Keratinocyte (primary cell): ENCODE results near the gene PNMA8B. TPM values are rescaled to one million over a fixed set of nuclear protein-coding genes. Genes with fewer than 3 reads are reported as not detected.

ENCODE experiments used
- DNase-seq: peaks from one replicate; pipeline ENCODE4 v3.0.0-alpha.2; 2011; ENCODE audit warnings: low read depth, missing footprints, low spot score
- FAIRE-seq: peaks from 2 replicates; lab custom pipeline; 2011; peaks lifted over from hg19 to GRCh38; lab: Jason Lieb, UNC
- H2AFZ ChIP-seq: 2 replicates; pipeline ENCODE4 v1.6.0; 2012; ENCODE audit warnings: low read length, control low read depth, inconsistent platforms; ENCODE audit not compliant: control insufficient read depth
- H3K27ac ChIP-seq: 2 replicates; pipeline ENCODE4 v1.5.1; 2011; ENCODE audit warnings: low read length; ENCODE audit not compliant: control insufficient read depth, insufficient read depth
- H3K27me3 ChIP-seq: 3 replicates; pipeline ENCODE4 v1.6.0; 2011; ENCODE audit warnings: low read length; ENCODE audit not compliant: control insufficient read depth, insufficient read depth; ENCODE audit errors: extremely low read depth
- H3K36me3 ChIP-seq, 2 experiments: 2 replicates in 1 of 2; 3 replicates in 1 of 2; pipeline ENCODE4 v1.5.1; 2011; ENCODE audit warnings: low read length in 2 of 2, mild to moderate bottlenecking in 1 of 2; ENCODE audit not compliant: control insufficient read depth in 2 of 2, insufficient read depth in 2 of 2; ENCODE audit errors: extremely low read depth in 1 of 2
- H3K4me1 ChIP-seq: 3 replicates; pipeline ENCODE4 v1.5.1; 2011; ENCODE audit warnings: low read length; ENCODE audit not compliant: control insufficient read depth, insufficient read depth; ENCODE audit errors: extremely low read depth
- H3K4me2 ChIP-seq: 3 replicates; pipeline ENCODE4 v1.6.0; 2011; ENCODE audit warnings: low read depth, low read length; ENCODE audit not compliant: control insufficient read depth, insufficient read depth; ENCODE audit errors: extremely low read depth
- H3K4me3 ChIP-seq, 3 experiments: fragments of 200-600 bp in 1 of 3; sonication (generic) in 1 of 3; 2 replicates in 2 of 3; 3 replicates in 1 of 3; pipeline ENCODE4 v1.5.1; 2011 to 2016; ENCODE audit warnings: low read length in 3 of 3, mild to moderate bottlenecking in 3 of 3, control low read depth in 2 of 3, inconsistent platforms in 1 of 3, low read depth in 1 of 3, mixed read lengths in 1 of 3, mixed run types in 1 of 3, moderate library complexity in 1 of 3; ENCODE audit not compliant: control insufficient read depth in 2 of 3, insufficient read depth in 2 of 3; ENCODE audit errors: extremely low read depth in 1 of 3
- H3K79me2 ChIP-seq: 2 replicates; pipeline ENCODE4 v1.6.0; 2012; ENCODE audit warnings: low read length; ENCODE audit not compliant: control insufficient read depth, insufficient read depth
- H3K9ac ChIP-seq: 3 replicates; pipeline ENCODE4 v1.6.0; 2011; ENCODE audit warnings: low read length; ENCODE audit not compliant: control insufficient read depth, insufficient read depth; ENCODE audit errors: extremely low read depth
- H3K9me1 ChIP-seq: 3 replicates; pipeline ENCODE4 v1.6.0; 2011; ENCODE audit warnings: low read length; ENCODE audit not compliant: control insufficient read depth, insufficient read depth; ENCODE audit errors: extremely low read depth
- H3K9me3 ChIP-seq: 2 replicates; pipeline ENCODE4 v1.5.1; 2012; ENCODE audit warnings: low read depth, low read length; ENCODE audit not compliant: control insufficient read depth
- H4K20me1 ChIP-seq: 3 replicates; pipeline ENCODE4 v1.6.0; 2011; ENCODE audit warnings: low read length; ENCODE audit not compliant: control insufficient read depth, insufficient read depth; ENCODE audit errors: extremely low read depth
- EZH2 ChIP-seq: IDR thresholded peaks from one replicate; pipeline ENCODE4 v1.6.1; 2012; ENCODE audit warnings: inconsistent platforms, mild to moderate bottlenecking, low read length, moderate library complexity
- dilution Hi-C: fragments of 300-500 bp; cut with MboI; formaldehyde crosslinking; loops from one replicate; pipeline ENCODE4 v1.7.0; 2020; ENCODE audit warnings: low sequenced_read_pairs; ENCODE audit not compliant: extremely low pct_ligation_motif_present
- polyA plus RNA-seq, 5 experiments: library from polyadenylated mRNA; depleted of rRNA in 3 of 5; stranded (reverse) in 3 of 5; stranded (forward) in 1 of 5; unstranded in 1 of 5; fragments of >200 nt; gene quantifications; 1 replicate in 1 of 5; 2 replicates in 3 of 5; 3 replicates in 1 of 5; pipeline versions ENCODE4 v1.2.1 to v1.2.3, GENCODE V29; 2011 to 2012; ENCODE audit warnings: missing spikeins in 2 of 5, low read depth in 1 of 5, low replicate concordance in 1 of 5
- TF ChIP-seq, protein P1 (sequence below), 3 experiments: IDR thresholded peaks in 1 of 3; conservative IDR thresholded peaks in 1 of 3; optimal IDR thresholded peaks in 1 of 3; 2 replicates in 2 of 3; 3 replicates in 1 of 3; pipeline versions ENCODE3 to v1.5.1; 2011; ENCODE audit warnings: low read length in 3 of 3, mild to moderate bottlenecking in 3 of 3, moderate library complexity in 2 of 3, control low read depth in 1 of 3, inconsistent platforms in 1 of 3; ENCODE audit not compliant: insufficient read depth in 2 of 3; ENCODE audit errors: extremely low read depth in 1 of 3

The PNMA8B gene
- polyA plus RNA-seq, 1 donor (not counting 4 experiments of a cell fraction or from before 2014, with no cell fraction given), result not detected

DNA sequence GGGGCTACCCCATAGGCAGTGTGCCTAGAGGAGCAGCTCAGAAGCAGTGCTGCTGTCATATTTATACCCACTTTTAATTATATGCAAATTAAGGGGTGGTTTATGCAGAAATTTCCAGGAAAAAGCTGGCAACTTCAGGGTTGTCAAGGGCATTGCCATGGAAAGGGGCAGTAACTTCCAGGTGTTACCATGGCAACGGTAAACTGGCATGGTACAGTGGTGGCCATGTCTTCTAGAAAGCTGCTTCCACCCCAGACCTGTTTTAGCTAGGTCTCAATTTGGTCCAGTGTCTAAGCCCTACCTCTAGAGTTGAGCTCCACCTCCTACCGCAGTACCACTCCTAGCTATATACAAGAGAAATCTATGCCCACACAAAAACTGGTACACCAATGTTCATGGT is 35.6 kb downstream of the PNMA8B start:
- Histone ChIP-seq H3K4me1 (peaks cover 24% of the 10 kb centered on the region), H3K4me3 (no peak overlapping the region), H3K79me2 (no peaks in the 10 kb centered on the region), H4K20me1 (no peaks in the 10 kb centered on the region), H2AFZ (no peak overlapping the region), H3K36me3 (no peaks in the 10 kb centered on the region), H3K27me3 (no peaks in the 10 kb centered on the region), H3K9ac (no peak overlapping the region), H3K4me2 (no peak overlapping the region), H3K27ac (peak overlapping the region; percentile 84), H3K9me3 (no peaks in the 10 kb centered on the region), H3K9me1 (no peaks in the 10 kb centered on the region)
- dilution Hi-C loops, result no loop called here
- TF ChIP-seq, protein P1, sequence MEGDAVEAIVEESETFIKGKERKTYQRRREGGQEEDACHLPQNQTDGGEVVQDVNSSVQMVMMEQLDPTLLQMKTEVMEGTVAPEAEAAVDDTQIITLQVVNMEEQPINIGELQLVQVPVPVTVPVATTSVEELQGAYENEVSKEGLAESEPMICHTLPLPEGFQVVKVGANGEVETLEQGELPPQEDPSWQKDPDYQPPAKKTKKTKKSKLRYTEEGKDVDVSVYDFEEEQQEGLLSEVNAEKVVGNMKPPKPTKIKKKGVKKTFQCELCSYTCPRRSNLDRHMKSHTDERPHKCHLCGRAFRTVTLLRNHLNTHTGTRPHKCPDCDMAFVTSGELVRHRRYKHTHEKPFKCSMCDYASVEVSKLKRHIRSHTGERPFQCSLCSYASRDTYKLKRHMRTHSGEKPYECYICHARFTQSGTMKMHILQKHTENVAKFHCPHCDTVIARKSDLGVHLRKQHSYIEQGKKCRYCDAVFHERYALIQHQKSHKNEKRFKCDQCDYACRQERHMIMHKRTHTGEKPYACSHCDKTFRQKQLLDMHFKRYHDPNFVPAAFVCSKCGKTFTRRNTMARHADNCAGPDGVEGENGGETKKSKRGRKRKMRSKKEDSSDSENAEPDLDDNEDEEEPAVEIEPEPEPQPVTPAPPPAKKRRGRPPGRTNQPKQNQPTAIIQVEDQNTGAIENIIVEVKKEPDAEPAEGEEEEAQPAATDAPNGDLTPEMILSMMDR (optimal IDR thresholded peaks at IDR 0.05 in 1 of 3, IDR thresholded peaks at IDR 0.05 in 1 of 3, conservative IDR thresholded peaks at IDR 0.05 in 1 of 3; ENCODE audit: extremely low read depth in 1 of 3, insufficient read depth in 2 of 3, low read length in 3 of 3), result no peak
- TF ChIP-seq EZH2, result no peak
- no peak for FAIRE-seq
- DNase-seq, result no peak

DNA sequence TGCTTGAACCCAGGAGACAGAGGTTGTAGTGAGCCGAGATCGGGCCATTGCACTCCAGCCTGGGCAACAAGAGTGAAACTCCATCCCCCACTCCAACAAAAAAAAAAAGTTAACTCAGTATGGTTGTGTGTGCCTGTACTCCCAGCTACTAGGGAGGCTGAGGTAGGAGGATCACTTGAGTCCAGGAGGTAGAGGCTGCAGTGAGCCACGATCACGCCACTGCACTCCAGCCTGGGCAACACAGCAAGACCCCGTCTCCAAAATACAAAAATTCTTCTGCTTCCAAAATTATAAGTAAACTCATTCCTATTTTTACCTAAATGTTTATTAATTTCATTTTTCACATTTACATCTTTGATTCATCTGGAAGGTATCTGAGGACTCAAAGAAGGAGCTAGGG is 38.7 kb downstream of the PNMA8B start:
- Histone ChIP-seq H3K36me3 (no peaks in the 10 kb centered on the region), H3K9ac (no peak overlapping the region), H3K4me3 (no peak overlapping the region), H2AFZ (no peak overlapping the region), H3K4me2 (no peak overlapping the region), H3K9me1 (no peaks in the 10 kb centered on the region), H4K20me1 (no peaks in the 10 kb centered on the region), H3K9me3 (no peaks in the 10 kb centered on the region), H3K27ac (no peak overlapping the region), H3K4me1 (peaks cover 33% of the 10 kb centered on the region), H3K79me2 (no peaks in the 10 kb centered on the region), H3K27me3 (no peaks in the 10 kb centered on the region)
- TF ChIP-seq EZH2, result no peak
- TF ChIP-seq, protein P1 (optimal IDR thresholded peaks at IDR 0.05 in 1 of 3, IDR thresholded peaks at IDR 0.05 in 1 of 3, conservative IDR thresholded peaks at IDR 0.05 in 1 of 3; ENCODE audit: extremely low read depth in 1 of 3, insufficient read depth in 2 of 3, low read length in 3 of 3), result no peak
- dilution Hi-C loops, result no loop called here
- no peak for DNase-seq
- FAIRE-seq, result no peak
